HepG2 (cell line): ENCODE measurements around the gene CAMTA1. TPM values are rescaled to one million over a fixed set of nuclear protein-coding genes. Genes with fewer than 3 reads are reported as not detected.

Source experiments
- ADNP ChIP-seq: sonication (generic); formaldehyde crosslinking; IDR thresholded peaks from 2 replicates; pipeline ENCODE4 v1.4.0; 2020; ENCODE audit warnings: missing genetic modification reagents
- ATM ChIP-seq: fragments of 450-650 bp; IDR thresholded peaks from 2 replicates; pipeline ENCODE4 v1.7.1; 2017; ENCODE audit warnings: mild to moderate bottlenecking, borderline replicate concordance
- CREBL2 ChIP-seq: sonication (generic); formaldehyde crosslinking; IDR thresholded peaks from 2 replicates; pipeline ENCODE4 v1.8.1; 2023; ENCODE audit warnings: missing genetic modification reagents, mild to moderate bottlenecking, borderline replicate concordance
- HNF1A ChIP-seq, 2 experiments: sonication (generic) in 1 of 2; formaldehyde crosslinking in 1 of 2; IDR thresholded peaks; 2 replicates each; pipeline versions ENCODE4 v1.4.0 to v1.6.1; 2016 to 2020; ENCODE audit warnings: borderline replicate concordance in 1 of 2, low read depth in 1 of 2, mild to moderate bottlenecking in 1 of 2, missing genetic modification reagents in 1 of 2
- HOXA7 ChIP-seq: sonication (generic); formaldehyde crosslinking; IDR thresholded peaks from 2 replicates; pipeline ENCODE4 v1.8.1; 2022; ENCODE audit warnings: mild to moderate bottlenecking, missing genetic modification reagents, moderate library complexity
- IKZF5 ChIP-seq: IDR thresholded peaks from 2 replicates; pipeline ENCODE4 v1.6.1; 2018; ENCODE audit warnings: missing genetic modification reagents, mild to moderate bottlenecking, missing compliant biosample characterization
- IRF9 ChIP-seq: sonication (generic); formaldehyde crosslinking; IDR thresholded peaks from 2 replicates; pipeline ENCODE4 v1.8.0; 2022; ENCODE audit warnings: missing genetic modification reagents, mild to moderate bottlenecking, borderline replicate concordance
- NONO ChIP-seq, 2 experiments: fragments of 450-650 bp in 1 of 2; sonication (generic) in 1 of 2; formaldehyde crosslinking in 1 of 2; IDR thresholded peaks in 1 of 2; conservative IDR thresholded peaks in 1 of 2; 2 replicates each; pipeline versions ENCODE4 v1.6.1 to v1.8.0; 2017 to 2022; ENCODE audit warnings: mild to moderate bottlenecking in 1 of 2, missing genetic modification reagents in 1 of 2, moderate library complexity in 1 of 2
- TCF7 ChIP-seq: sonication (generic); IDR thresholded peaks from 2 replicates; pipeline ENCODE4 v1.6.1; 2016; ENCODE audit warnings: antibody characterized with exemption, low read depth
- ZFP1 ChIP-seq: IDR thresholded peaks from 2 replicates; pipeline ENCODE4 v1.6.1; 2016
- ZGPAT ChIP-seq: IDR thresholded peaks from 2 replicates; pipeline ENCODE4 v1.6.1; 2016; ENCODE audit warnings: mild to moderate bottlenecking
- ZNF235 ChIP-seq: sonication (generic); formaldehyde crosslinking; IDR thresholded peaks from 2 replicates; pipeline ENCODE4 v1.8.1; 2023; ENCODE audit warnings: mild to moderate bottlenecking, missing genetic modification reagents, borderline replicate concordance
- ZNF24 ChIP-seq: fragments of 450-650 bp; IDR thresholded peaks from 2 replicates; pipeline ENCODE4 v1.6.1; 2017; ENCODE audit warnings: antibody characterized with exemption, mild to moderate bottlenecking
- ZSCAN21 ChIP-seq: sonication (generic); formaldehyde crosslinking; IDR thresholded peaks from 2 replicates; pipeline ENCODE4 v1.8.0; 2022; ENCODE audit warnings: mild to moderate bottlenecking, missing genetic modification reagents, moderate library complexity, borderline replicate concordance
- polyA plus RNA-seq, 8 experiments: library from polyadenylated mRNA; depleted of rRNA in 3 of 8; stranded (reverse) in 7 of 8; unstranded in 1 of 8; fragments of >200 nt; fragmentation: Illumina TruSeq in 4 of 8; extraction: Trizol in 4 of 8; gene quantifications; 2 replicates each; pipeline versions ENCODE4 v1.2.1 to v1.2.3, GENCODE V29; 2011 to 2016; ENCODE audit warnings: low read depth in 4 of 8, missing spikeins in 1 of 8, mixed read lengths in 1 of 8; ENCODE audit not compliant: insufficient read depth in 1 of 8
- total RNA-seq, 5 experiments: library from RNA; depleted of rRNA; stranded (reverse); fragments of >200 nt; fragmentation: Illumina TruSeq; extraction: Trizol; gene quantifications; 2 replicates each; pipeline ENCODE4 v1.2.3, GENCODE V29; 2016; ENCODE audit warnings: low read depth in 1 of 5
- TF ChIP-seq, protein P1 (sequence below): IDR thresholded peaks from 2 replicates; pipeline ENCODE4 v1.6.1; 2016; ENCODE audit warnings: low read depth
- TF ChIP-seq, protein P2 (sequence below): sonication (generic); formaldehyde crosslinking; IDR thresholded peaks from 2 replicates; pipeline ENCODE4 v1.5.1; 2020; ENCODE audit warnings: missing genetic modification reagents, mild to moderate bottlenecking, borderline replicate concordance

CAMTA1 gene
- total and polyA plus RNA-seq, 2 of the 13 experiments (the other 11 are each of a cell fraction or from before 2014, with no cell fraction given), result 25.0 to 36.4 TPM

GRCh38 chr1:7680207-7680954 is 895.1 kb downstream of the CAMTA1 start (continued):
- TF ChIP-seq, protein P1, sequence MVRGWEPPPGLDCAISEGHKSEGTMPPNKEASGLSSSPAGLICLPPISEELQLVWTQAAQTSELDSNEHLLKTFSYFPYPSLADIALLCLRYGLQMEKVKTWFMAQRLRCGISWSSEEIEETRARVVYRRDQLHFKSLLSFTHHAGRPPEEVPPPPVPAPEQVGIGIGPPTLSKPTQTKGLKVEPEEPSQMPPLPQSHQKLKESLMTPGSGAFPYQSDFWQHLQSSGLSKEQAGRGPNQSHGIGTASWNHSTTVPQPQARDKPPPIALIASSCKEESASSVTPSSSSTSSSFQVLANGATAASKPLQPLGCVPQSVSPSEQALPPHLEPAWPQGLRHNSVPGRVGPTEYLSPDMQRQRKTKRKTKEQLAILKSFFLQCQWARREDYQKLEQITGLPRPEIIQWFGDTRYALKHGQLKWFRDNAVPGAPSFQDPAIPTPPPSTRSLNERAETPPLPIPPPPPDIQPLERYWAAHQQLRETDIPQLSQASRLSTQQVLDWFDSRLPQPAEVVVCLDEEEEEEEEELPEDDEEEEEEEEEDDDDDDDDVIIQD (CRISPR knock-in tag), result no peak
- TF ChIP-seq IRF9 (CRISPR knock-in tag) (no peak), ZFP1 (CRISPR knock-in tag) (no peak), ADNP (CRISPR knock-in tag) (no peak), ZSCAN21 (peak; percentile 80; the same call in 1 of the 2 replicates), ZNF24 (no peak), ATM (no peak), CREBL2 (0 out of 2 replicates have a peak, but pooled peaks have one; percentile 34), HOXA7 (no peak), HNF1A (IDR thresholded peaks at IDR 0.05; ENCODE audit: low read depth) (no peak), HNF1A (CRISPR knock-in tag; IDR thresholded peaks at IDR 0.05; ENCODE audit: borderline replicate concordance) (no peak; the same call in 1 of the 2 replicates), ZGPAT (CRISPR knock-in tag) (no peak), ZNF235 (no peak; the same call in 1 of the 2 replicates), IKZF5 (CRISPR knock-in tag) (no peak; the same call in 1 of the 2 replicates), TCF7 (no peak), NONO (IDR thresholded peaks at IDR 0.05) (no peak), NONO (CRISPR knock-in tag; conservative IDR thresholded peaks at IDR 0.05) (peak; percentile 44)
- TF ChIP-seq, protein P2, sequence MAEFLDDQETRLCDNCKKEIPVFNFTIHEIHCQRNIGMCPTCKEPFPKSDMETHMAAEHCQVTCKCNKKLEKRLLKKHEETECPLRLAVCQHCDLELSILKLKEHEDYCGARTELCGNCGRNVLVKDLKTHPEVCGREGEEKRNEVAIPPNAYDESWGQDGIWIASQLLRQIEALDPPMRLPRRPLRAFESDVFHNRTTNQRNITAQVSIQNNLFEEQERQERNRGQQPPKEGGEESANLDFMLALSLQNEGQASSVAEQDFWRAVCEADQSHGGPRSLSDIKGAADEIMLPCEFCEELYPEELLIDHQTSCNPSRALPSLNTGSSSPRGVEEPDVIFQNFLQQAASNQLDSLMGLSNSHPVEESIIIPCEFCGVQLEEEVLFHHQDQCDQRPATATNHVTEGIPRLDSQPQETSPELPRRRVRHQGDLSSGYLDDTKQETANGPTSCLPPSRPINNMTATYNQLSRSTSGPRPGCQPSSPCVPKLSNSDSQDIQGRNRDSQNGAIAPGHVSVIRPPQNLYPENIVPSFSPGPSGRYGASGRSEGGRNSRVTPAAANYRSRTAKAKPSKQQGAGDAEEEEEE (CRISPR knock-in tag), result no peak
